B cell (primary cell): ENCODE results near the gene WTAP.

Experiments
- EZH2 ChIP-seq: IDR thresholded peaks from 2 replicates; pipeline ENCODE4 v1.6.1; 2012; ENCODE audit warnings: borderline replicate concordance, low read depth, mild to moderate bottlenecking, moderate library complexity, low read length; ENCODE audit not compliant: insufficient read depth, poor library complexity, severe bottlenecking
- TF ChIP-seq, protein P1 (sequence below): fragments of 200-600 bp; IDR thresholded peaks from one replicate; pipeline ENCODE4 v1.8.0; 2022; ENCODE audit warnings: antibody characterized with exemption, mild to moderate bottlenecking

DNA sequence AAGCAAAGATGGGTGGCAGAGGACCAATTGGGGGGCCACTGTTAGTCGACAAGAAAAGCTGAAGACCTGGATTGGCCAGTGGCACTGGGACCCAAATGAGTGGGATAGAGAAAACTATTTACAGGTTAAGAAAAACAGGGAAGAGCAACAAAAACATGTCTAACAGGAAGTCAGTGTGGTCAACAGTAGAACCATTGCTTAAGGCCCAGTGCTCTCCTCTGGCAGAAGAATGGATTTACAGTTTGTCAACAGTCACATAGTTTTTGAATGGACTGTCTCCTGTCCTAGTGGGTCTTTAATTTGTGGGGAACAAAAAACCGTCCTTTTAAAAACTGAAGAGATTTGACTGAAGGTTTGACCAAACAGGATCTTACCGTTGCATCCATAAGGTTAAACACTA is 12.1 kb upstream of the WTAP start:
- TF ChIP-seq, protein P1, sequence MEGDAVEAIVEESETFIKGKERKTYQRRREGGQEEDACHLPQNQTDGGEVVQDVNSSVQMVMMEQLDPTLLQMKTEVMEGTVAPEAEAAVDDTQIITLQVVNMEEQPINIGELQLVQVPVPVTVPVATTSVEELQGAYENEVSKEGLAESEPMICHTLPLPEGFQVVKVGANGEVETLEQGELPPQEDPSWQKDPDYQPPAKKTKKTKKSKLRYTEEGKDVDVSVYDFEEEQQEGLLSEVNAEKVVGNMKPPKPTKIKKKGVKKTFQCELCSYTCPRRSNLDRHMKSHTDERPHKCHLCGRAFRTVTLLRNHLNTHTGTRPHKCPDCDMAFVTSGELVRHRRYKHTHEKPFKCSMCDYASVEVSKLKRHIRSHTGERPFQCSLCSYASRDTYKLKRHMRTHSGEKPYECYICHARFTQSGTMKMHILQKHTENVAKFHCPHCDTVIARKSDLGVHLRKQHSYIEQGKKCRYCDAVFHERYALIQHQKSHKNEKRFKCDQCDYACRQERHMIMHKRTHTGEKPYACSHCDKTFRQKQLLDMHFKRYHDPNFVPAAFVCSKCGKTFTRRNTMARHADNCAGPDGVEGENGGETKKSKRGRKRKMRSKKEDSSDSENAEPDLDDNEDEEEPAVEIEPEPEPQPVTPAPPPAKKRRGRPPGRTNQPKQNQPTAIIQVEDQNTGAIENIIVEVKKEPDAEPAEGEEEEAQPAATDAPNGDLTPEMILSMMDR = no peak
- no peak for TF ChIP-seq EZH2
